Measurements from ENCODE around the gene ATF2.

The ATF2 gene, protein sequence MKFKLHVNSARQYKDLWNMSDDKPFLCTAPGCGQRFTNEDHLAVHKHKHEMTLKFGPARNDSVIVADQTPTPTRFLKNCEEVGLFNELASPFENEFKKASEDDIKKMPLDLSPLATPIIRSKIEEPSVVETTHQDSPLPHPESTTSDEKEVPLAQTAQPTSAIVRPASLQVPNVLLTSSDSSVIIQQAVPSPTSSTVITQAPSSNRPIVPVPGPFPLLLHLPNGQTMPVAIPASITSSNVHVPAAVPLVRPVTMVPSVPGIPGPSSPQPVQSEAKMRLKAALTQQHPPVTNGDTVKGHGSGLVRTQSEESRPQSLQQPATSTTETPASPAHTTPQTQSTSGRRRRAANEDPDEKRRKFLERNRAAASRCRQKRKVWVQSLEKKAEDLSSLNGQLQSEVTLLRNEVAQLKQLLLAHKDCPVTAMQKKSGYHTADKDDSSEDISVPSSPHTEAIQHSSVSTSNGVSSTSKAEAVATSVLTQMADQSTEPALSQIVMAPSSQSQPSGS

GRCh38 chr2:175167792-175168563 is at the start of gene ATF2:
Gene ATF2, minus strand, starts transcription at chr2:175168203. Its CDS starts 31,760 bp downstream, at chr2:175136443.
- peak; percentile 99 for DNase-seq (ENCODE audit: low spot score)

- peak; percentile 45 for DNase-seq (ENCODE audit: low spot score)
These were observed 39.9 kb upstream of the ATF2 start for GRCh38 chr2:175207741-175208438.

DNA sequence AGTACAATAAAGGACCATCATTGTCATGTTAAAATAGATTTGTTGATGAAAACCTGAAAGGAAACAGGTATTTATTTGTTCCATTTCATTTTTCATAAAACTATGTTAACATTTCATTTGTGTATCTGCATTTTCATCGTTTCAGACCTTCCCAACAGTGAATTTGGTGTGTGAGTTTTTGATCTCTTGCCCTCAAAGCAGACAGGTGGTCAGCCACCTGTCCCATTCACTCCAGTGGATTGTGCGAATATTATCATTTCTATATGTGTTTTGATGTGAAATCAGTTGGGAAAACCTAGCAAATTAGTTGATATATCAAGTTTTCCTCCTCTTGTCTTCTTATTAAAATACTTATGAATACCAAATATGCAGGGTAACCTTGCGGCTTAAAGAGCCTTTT is 38.9 kb upstream of the ATF2 start:
- DNase-seq (ENCODE audit: low spot score), result no peak

DNA sequence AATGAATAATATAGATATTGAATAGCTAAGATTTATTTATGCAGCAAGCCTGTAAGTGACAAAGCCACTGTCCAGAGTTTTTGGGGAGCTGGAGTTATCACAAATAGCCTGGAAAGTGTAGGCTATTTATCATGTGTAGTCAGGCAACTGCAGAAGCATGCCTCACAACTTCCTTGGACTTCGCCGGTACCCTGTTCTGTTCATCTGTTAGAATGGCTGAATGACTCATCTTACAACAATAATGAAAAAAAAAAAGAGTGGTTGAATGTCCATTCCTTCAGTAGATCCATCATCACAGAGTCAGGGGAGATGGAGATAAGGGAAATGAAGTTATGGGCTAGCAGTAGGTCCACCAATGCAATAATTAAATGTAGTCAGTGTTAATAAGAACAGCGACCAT is 37.5 kb upstream of the ATF2 start:
- DNase-seq (ENCODE audit: low spot score), result no peak

DNA sequence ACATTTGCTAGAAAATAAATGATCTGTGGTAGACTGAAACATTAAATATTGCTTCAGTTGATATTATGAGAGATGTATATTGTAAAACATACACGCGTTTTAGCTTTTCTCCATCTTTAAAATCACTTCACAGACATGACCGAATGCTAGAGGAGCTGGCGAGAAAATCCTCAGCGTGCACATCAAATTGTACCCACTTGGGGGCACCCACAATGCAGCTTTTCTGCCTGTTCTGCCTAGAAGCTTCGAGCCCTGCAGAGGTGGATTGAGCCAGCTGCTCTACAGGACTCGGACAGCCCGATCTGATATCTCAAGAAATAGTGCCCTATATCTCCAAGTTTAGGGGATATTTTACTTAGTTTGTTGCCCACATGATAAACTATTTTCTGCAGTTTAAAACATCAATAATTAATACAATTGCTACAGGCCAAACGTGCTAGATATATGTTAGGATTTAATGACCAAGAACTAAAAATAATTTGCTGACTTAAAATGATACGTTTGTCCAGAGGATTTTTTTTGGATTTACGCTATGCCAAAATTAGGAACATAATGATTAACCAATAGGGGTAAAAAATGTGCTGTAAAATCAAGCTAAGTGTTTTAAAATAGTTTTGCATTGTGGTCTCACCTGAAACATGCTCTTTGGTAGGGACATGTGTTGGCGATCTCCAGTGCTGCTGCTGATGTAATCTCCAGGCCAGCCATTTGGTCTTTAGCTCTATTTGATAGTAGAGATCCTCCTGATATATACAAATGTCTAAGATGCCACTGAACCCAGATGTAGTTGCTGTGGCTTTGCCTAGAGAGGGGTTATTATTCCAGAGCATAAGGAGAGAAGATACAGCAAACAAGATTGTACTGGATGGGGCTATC is 35.9 kb upstream of the ATF2 start:
- DNase-seq (ENCODE audit: low spot score), result peak; percentile 59

- DNase-seq (ENCODE audit: low spot score), result no peak
These were observed 27.0 kb upstream of the ATF2 start for GRCh38 chr2:175195012-175195411.

GRCh38 chr2:175188761-175189160 is 20.8 kb upstream of the ATF2 start:
- DNase-seq (ENCODE audit: low spot score), result no peak

- DNase-seq (ENCODE audit: low spot score), result no peak
These were observed 19.4 kb upstream of the ATF2 start for GRCh38 chr2:175187378-175187777.

DNA sequence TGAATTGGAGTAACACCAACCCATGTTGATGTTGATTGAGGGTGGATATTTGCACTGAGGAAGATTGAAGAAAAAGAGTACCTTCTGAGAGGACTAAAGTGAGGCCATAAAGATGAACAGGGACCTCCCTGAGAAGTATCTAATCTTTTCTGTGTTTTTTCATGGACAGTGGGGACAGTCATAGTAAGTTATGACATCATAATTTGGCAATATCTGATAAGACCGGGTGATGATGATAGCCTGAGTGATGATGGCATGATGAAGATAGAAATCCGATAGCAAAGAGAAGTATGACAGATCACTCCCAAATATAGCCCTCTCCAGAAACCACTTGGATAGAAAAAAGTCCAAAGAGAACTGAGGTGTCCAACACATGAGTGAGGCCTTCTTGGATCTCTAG is 15.7 kb upstream of the ATF2 start:
- DNase-seq (ENCODE audit: low spot score), result no peak

DNA sequence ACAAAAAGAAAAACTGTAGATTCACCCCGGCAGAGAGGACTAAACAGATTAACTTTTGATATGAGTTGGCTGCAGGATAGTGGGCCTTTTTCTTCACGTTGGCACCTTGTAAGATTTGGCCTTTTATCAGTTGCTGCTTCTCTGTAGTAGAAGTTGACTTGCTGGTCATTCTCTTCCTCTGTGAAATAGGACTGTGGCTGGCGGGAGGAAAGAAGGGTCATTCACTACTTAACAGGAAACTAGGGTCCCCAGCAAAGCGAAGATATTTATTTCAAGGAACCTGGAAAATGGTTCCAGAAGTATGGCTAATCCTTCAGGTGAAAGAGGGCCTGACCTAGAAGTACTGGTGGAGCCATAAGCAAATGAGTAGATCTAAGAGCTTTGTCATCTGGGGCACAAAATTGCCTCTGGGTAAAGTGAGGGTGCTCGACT is 13.9 kb upstream of the ATF2 start:
- no peak for DNase-seq (ENCODE audit: low spot score)

DNA sequence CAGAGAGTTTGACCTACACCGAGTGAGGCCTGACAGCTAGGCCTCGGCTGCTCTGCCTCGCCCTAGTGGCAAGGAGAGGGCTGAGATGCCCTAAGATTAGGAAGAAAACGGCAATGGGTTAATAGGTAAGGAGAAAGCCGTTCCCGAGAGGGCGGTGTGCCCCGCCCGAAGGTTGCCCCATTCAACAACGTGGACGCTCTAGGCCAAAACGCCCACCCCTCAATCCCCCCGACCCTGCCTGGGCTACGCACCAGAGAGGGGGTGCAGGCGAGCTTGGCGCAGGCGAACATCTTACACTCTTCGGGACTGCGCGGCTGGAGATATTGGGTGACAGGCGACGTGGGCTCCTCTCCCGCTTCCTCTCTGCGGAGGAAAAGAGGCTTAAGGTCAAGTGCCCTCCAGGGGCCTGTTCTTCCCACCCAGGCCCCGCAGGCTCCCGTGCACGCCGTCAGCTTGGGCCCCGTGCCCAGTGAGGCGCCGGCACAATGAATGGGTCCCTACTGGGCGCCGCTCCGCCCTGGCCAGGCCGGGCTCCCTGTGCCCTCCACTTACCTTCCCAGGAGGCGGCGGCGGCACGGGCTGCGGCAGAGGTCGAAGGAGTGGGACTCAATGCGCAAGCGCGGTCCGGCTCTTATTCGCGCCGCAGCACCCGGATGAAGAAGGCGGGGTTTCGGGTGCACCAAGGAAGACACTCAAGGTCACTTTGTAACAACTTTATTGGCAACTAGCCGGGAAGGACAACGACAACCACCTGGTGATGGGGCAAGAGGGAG is 13.3 kb upstream of the ATF2 start, which contains the start of gene ATP5MC3:
TSS of gene ATP5MC3 (minus strand) at position 607 of the 773 bp plus-strand sequence. CDS start at position 290, 317 bp downstream.
- DNase-seq (ENCODE audit: low spot score), result peak; percentile 94

DNA sequence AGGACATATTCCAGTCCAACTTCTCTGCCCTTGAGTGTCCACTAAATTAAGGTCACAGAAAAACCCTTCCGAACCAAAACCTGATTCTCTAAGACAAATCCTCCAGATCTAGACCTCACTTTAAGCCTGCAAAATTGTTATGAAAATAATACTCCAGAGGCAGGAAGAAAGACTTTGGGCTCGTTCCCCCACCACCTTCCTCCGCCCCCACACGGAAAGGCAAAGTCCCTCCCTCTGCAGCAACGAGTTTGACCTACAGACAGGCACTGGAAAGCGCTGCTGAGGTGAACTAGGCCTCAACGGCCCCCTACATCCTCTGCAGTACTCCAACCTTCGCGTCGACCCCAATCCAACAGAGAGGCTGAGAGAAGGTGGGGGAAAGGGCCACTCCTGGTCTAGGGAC is 12.7 kb upstream of the ATF2 start:
- peak; percentile 42 for DNase-seq (ENCODE audit: low spot score)

DNA sequence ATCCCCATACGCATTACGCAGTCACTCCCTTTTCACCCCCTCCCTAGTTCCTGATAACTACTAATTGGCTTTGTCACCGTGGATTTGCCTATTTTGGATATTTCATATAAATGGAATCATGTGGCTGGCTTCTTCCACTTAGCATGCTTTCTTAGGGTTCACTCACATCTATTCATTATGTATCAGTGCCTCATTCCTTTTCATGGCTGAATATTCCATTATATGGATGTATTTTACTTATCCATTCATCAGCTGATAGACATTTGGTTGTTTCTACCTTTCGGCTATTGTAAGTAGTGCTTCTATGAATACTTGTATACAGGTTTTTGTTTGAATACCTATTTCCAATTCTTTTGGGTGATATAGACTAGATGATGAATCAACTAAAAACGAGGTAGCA is 8.6 kb upstream of the ATF2 start:
- no peak for DNase-seq (ENCODE audit: low spot score)

DNA sequence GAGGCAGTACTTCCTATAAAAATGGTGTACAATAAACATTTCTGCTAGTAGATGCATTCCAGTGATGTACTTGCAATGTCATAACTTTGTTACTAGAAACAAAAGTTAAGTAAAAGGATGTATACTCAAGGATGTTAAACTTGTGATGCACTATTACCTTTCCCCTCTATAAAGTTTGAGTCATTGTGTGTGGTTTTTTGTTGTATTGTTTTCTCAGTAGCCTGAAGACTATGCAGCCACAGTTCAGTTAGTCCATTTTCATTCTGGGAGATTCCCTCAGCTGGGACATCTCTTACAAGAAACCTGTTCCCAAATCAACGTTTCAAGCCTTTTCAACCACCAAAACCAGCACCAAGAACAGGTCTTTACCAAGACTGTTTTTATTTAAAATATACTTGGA is 7.9 kb upstream of the ATF2 start:
- DNase-seq (ENCODE audit: low spot score), result no peak

DNA sequence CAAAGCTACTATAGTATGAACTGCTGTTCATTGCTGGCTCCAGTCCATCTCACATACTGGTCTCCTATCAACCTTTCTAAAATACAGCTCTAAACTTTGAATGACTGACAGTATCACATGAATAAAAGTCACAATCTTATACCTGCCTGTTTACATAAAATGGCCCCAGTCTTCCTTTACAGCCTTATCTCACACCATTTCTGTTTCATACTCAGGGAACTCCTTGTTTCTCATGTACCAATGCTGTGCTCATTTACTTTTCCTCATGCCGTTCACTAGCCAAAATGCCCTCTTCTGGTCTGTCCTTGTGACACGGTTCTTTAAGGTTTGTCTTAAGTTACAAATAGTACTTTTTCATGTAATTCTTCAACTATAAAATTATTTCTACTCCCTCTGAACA is 7.3 kb upstream of the ATF2 start:
- no peak for DNase-seq (ENCODE audit: low spot score)

- DNase-seq (ENCODE audit: low spot score), result no peak
These were observed 2.8 kb upstream of the ATF2 start for GRCh38 chr2:175170659-175171304.

DNA sequence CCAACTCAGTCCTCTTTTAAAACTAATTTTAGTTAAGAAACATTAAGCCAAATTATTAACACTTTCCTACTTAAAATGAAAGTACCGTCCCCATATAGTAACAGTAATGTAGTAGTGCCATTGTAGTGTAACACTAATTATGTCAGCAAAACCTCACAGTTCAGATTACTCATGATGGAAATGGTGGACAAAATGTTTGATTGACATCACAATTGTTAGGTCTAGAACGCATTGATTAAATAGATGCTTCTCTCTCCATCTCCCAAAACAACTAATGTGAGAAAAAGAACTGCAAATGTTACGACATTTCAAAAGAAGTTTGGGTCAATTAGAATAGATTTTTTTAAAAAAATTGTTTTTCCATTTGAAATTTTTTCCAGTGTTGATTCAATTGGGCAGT is 1.2 kb upstream of the ATF2 start:
- DNase-seq (ENCODE audit: low spot score), result no peak

- no peak for DNase-seq (ENCODE audit: low spot score)
These were observed 552 bp upstream of the ATF2 start for GRCh38 chr2:175168564-175168945.

GRCh38 chr2:175167076-175167791 is 769 bp downstream of the ATF2 start:
- DNase-seq (ENCODE audit: low spot score), result no peak

Data from Ammon's horn (tissue), 1 donor.